Measurements from ENCODE around the gene SLC37A1.
"Not testable (repeated sequence)": the region's sequence is repeated elsewhere in the genome, so short reads cannot be mapped to it uniquely, and the experiment has no call there.

SLC37A1 gene

GRCh38 chr21:42467140-42467983 is 46.3 kb upstream of the SLC37A1 start:
- Histone ChIP-seq H3K4me3 (ENCODE audit: low read depth, low read length) (no peak overlapping the region), H3K27ac (no peak overlapping the region), H3K9me3 (ENCODE audit: severe bottlenecking) (no peaks in the 10 kb centered on the region), H3K27me3 (ENCODE audit: insufficient read depth, low read depth, severe bottlenecking) (no peaks in the 10 kb centered on the region), H3K36me3 (no peaks in the 10 kb centered on the region)
- peak; percentile 44 for DNase-seq
- peak; percentile 65 for TF ChIP-seq CTCF (IDR thresholded peaks at IDR 0.05; ENCODE audit: low read depth, low read length)

GRCh38 chr21:42468491-42469131 is 45.0 kb upstream of the SLC37A1 start:
- no peak for TF ChIP-seq CTCF (IDR thresholded peaks at IDR 0.05; ENCODE audit: low read depth, low read length)
- H3K27me3 ChIP-seq (ENCODE audit: insufficient read depth, low read depth, severe bottlenecking) = no peaks in the 10 kb centered on the region
- DNase-seq = no peak
- no peak overlapping the region for H3K27ac ChIP-seq
- no peak overlapping the region for H3K4me3 ChIP-seq (ENCODE audit: low read depth, low read length)
- H3K36me3 ChIP-seq = no peaks in the 10 kb centered on the region
- H3K9me3 ChIP-seq (ENCODE audit: severe bottlenecking) = no peaks in the 10 kb centered on the region

GRCh38 chr21:42469272-42469671 is 44.4 kb upstream of the SLC37A1 start:
- no peak for TF ChIP-seq CTCF (IDR thresholded peaks at IDR 0.05; ENCODE audit: low read depth, low read length)
- H3K27ac ChIP-seq = no peak overlapping the region
- no peaks in the 10 kb centered on the region for H3K36me3 ChIP-seq
- H3K27me3 ChIP-seq (ENCODE audit: insufficient read depth, low read depth, severe bottlenecking) = no peaks in the 10 kb centered on the region
- no peaks in the 10 kb centered on the region for H3K9me3 ChIP-seq (ENCODE audit: severe bottlenecking)
- DNase-seq = no peak
- no peak overlapping the region for H3K4me3 ChIP-seq (ENCODE audit: low read depth, low read length)

- H3K27me3 ChIP-seq (ENCODE audit: insufficient read depth, low read depth, severe bottlenecking); H3K4me3 ChIP-seq (ENCODE audit: low read depth, low read length); H3K27ac ChIP-seq; H3K36me3 ChIP-seq; H3K9me3 ChIP-seq (ENCODE audit: severe bottlenecking); DNase-seq: not testable (repeated sequence)
These were observed 43.9 kb upstream of the SLC37A1 start for GRCh38 chr21:42469726-42470125.

- no peak for TF ChIP-seq CTCF (IDR thresholded peaks at IDR 0.05; ENCODE audit: low read depth, low read length)
- Histone ChIP-seq H3K27ac (no peak overlapping the region), H3K9me3 (ENCODE audit: severe bottlenecking) (no peaks in the 10 kb centered on the region), H3K36me3 (no peaks in the 10 kb centered on the region), H3K27me3 (ENCODE audit: insufficient read depth, low read depth, severe bottlenecking) (no peaks in the 10 kb centered on the region), H3K4me3 (ENCODE audit: low read depth, low read length) (no peak overlapping the region)
- no peak for DNase-seq
These were observed 42.4 kb upstream of the SLC37A1 start for GRCh38 chr21:42471206-42471605.

GRCh38 chr21:42471716-42472330 is 41.8 kb upstream of the SLC37A1 start:
- no peak for DNase-seq
- H3K4me3 ChIP-seq (ENCODE audit: low read depth, low read length) = no peak overlapping the region
- H3K27ac ChIP-seq = no peak overlapping the region
- H3K36me3 ChIP-seq = no peaks in the 10 kb centered on the region
- H3K9me3 ChIP-seq (ENCODE audit: severe bottlenecking) = no peaks in the 10 kb centered on the region
- TF ChIP-seq CTCF (IDR thresholded peaks at IDR 0.05; ENCODE audit: low read depth, low read length) = no peak
- no peaks in the 10 kb centered on the region for H3K27me3 ChIP-seq (ENCODE audit: insufficient read depth, low read depth, severe bottlenecking)
